ENCODE results near the gene DXO. TPM values are rescaled to one million over a fixed set of nuclear protein-coding genes. Genes with fewer than 3 reads are reported as not detected.
"Not testable (repeated sequence)": the region's sequence is repeated elsewhere in the genome, so short reads cannot be mapped to it uniquely, and the experiment has no call there.

Gene DXO
- total and polyA plus RNA-seq, 4 donors = 5.1 to 41.7 (median 20.4) TPM

DNA sequence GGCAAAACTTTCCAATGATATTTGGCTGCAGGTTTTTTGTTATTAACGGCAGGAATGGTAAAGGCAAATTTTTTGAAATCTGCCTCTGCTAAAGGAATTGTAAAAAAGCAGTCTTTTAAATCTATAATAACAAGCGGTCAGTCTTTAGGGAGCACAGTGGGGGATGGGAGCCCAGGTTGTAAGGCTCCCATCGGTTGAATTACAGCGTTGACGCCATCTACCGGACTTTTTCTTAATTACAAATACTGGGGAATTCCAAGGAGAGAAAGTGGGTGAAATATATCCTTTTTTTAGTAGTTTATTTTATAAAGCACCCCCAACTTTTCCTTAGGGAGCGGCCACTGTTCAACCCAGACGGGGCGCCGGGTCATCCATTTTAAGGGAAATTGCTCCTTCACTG, 17.4 kb upstream of the DXO start:
- no CpG with 5 or more reads among the region's 10 CpGs for WGBS, 2 donors
- H3K27ac ChIP-seq (ENCODE audit: low read depth in 1 of 2, low read length in 2 of 2); ATAC-seq (ENCODE audit: low FRiP score); H3K4me3 ChIP-seq (ENCODE audit: low read length in 2 of 2); H3K27me3 ChIP-seq (ENCODE audit: control insufficient read depth in 1 of 2, insufficient read depth in 2 of 2, low read length in 1 of 2); intact Hi-C loops (cut with DNase I); DNase-seq; H3K36me3 ChIP-seq (ENCODE audit: control insufficient read depth in 1 of 2, insufficient read depth in 2 of 2, low read length in 1 of 2); H3K9me3 ChIP-seq (ENCODE audit: control insufficient read depth, low read length); H3K4me1 ChIP-seq (ENCODE audit: control insufficient read depth in 1 of 2, insufficient read depth in 2 of 2, low read length in 2 of 2): not testable (repeated sequence)

DNA sequence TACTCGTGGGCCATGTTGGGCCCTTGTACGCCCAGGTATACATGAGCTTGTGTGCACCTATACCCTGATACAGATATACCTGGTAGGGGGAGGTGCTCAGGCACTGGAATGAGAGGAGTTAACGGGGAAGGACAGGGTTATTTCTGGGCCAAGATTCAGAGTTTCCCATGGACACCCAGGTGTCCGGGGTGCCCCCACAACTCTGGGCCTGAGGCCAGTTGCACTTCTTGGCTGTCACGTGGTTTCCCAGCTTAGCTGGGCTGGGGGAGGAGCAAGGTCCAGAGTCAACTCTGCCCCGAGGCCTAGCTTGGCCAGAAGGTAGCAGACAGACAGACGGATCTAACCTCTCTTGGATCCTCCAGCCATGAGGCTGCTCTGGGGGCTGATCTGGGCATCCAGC, 9.8 kb upstream of the DXO start, which contains the start of gene C4A:
Gene C4A (plus strand): TSS at position 314 of the 400 bp plus-strand sequence. CDS start 51 bp downstream, at position 365.
- intact Hi-C loops (cut with DNase I); H3K4me3 ChIP-seq (ENCODE audit: low read length in 2 of 2); H3K36me3 ChIP-seq (ENCODE audit: control insufficient read depth in 1 of 2, insufficient read depth in 2 of 2, low read length in 1 of 2); H3K27me3 ChIP-seq (ENCODE audit: control insufficient read depth in 1 of 2, insufficient read depth in 2 of 2, low read length in 1 of 2); DNase-seq; H3K27ac ChIP-seq (ENCODE audit: low read depth in 1 of 2, low read length in 2 of 2); H3K4me1 ChIP-seq (ENCODE audit: control insufficient read depth in 1 of 2, insufficient read depth in 2 of 2, low read length in 2 of 2); H3K9me3 ChIP-seq (ENCODE audit: control insufficient read depth, low read length): not testable (repeated sequence)
- peak; percentile 33 for ATAC-seq (ENCODE audit: low FRiP score)
- WGBS, 2 donors = no CpG with 5 or more reads among the region's 7 CpGs

DNA sequence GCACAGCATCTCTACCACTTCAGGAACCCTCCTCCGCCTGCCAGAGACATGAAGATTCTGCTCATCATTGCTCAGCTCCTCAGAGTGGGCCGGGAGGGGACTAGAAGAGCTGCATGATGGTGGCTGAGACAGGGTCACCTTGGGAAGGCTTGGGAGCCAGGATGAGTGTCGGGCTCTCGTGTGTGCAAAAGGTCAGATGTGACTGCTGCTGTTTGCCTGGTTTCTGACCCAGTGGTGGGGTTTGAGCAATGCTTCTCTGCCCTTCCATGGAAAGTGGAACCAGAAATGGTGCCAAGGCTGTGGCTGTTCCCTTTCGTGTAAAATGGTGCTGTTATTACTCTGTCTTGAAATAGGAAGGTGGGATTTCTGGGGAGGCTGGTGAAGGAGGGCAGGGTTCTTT, 9.1 kb upstream of the DXO start:
- H3K27ac ChIP-seq (ENCODE audit: low read depth in 1 of 2, low read length in 2 of 2); H3K4me1 ChIP-seq (ENCODE audit: control insufficient read depth in 1 of 2, insufficient read depth in 2 of 2, low read length in 2 of 2); DNase-seq; H3K27me3 ChIP-seq (ENCODE audit: control insufficient read depth in 1 of 2, insufficient read depth in 2 of 2, low read length in 1 of 2); intact Hi-C loops (cut with DNase I); H3K9me3 ChIP-seq (ENCODE audit: control insufficient read depth, low read length); ATAC-seq (ENCODE audit: low FRiP score); H3K36me3 ChIP-seq (ENCODE audit: control insufficient read depth in 1 of 2, insufficient read depth in 2 of 2, low read length in 1 of 2); H3K4me3 ChIP-seq (ENCODE audit: low read length in 2 of 2): not testable (repeated sequence)
- WGBS, 2 donors = no CpG with 5 or more reads among the region's 5 CpGs

DNA sequence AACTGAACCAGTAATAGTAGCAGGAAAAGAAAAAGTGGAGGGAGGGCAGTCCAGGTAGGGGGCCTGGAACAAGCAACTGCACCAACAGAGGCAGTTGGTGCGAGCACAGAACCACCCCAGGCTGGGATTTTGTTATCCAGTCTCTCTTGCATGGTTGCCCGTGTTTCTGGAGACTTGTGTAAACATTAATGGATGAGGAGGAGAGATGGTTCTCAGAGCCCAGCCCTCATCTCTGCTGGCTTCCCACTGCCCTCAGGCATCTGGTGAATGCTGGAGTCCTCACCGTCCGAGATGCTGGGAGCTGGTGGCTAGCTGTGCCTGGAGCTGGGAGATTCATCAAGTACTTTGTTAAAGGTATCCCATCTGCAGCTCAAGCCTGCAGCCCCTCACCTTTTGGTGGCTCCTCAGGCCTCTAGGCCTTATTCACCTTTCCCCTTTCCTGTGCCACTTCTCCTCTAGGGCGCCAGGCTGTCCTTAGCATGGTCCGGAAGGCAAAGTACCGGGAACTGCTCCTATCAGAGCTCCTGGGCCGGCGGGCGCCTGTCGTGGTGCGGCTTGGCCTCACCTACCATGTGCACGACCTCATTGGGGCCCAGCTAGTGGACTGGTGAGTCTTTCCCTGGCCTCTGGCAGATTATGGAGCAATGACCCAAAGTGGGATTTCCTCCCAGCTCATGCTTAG, 8.4 kb upstream of the DXO start:
- intact Hi-C loops (cut with DNase I); H3K4me1 ChIP-seq (ENCODE audit: control insufficient read depth in 1 of 2, insufficient read depth in 2 of 2, low read length in 2 of 2); ATAC-seq (ENCODE audit: low FRiP score); H3K9me3 ChIP-seq (ENCODE audit: control insufficient read depth, low read length); H3K4me3 ChIP-seq (ENCODE audit: low read length in 2 of 2); H3K27me3 ChIP-seq (ENCODE audit: control insufficient read depth in 1 of 2, insufficient read depth in 2 of 2, low read length in 1 of 2); H3K27ac ChIP-seq (ENCODE audit: low read depth in 1 of 2, low read length in 2 of 2); H3K36me3 ChIP-seq (ENCODE audit: control insufficient read depth in 1 of 2, insufficient read depth in 2 of 2, low read length in 1 of 2): not testable (repeated sequence)
- WGBS, 2 donors = 88 to 89% methylated on average over 12 to 13 of the region's 13 CpGs
- peak in 1 of 2 donors; percentile 31 for DNase-seq

DNA sequence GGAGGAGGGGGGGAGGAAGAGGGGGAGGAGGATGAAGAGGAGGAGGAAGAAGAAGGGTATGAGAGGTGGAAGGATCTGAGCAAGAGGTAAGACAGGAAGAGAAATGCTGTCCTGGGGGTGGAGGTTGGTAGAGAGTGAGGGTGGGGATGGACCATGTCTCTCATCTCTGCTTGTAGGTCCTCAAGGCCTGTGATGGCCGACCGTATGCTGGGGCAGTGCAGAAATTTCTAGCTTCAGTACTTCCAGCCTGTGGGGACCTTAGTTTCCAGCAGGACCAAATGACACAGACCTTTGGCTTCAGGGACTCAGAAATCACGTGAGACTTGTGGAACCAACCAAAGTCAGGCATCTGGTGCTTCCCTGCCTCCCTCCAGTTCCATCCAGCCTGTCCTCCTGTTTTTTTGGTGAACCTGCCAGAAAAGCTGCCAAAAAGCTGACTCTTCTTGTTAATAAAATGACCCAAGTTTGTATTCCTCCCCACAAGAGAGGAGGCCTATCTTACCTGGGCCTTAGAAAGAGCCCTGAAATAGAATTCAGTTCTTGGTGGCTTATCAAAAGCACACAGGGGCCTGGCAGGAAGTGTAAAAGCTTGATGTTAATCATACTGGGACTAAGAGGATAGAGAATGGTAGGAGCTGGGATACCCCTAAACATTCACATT, 7.4 kb upstream of the DXO start:
- Histone ChIP-seq H3K4me3 (ENCODE audit: low read length in 2 of 2) (no peak overlapping the region), H3K4me1 (ENCODE audit: control insufficient read depth in 1 of 2, insufficient read depth in 2 of 2, low read length in 2 of 2) (no peaks in the 10 kb centered on the region), H3K27ac (ENCODE audit: low read depth in 1 of 2, low read length in 2 of 2) (peak overlapping the region in 1 of 2 donors; percentile 11), H3K9me3 (ENCODE audit: control insufficient read depth, low read length) (no peaks in the 10 kb centered on the region), H3K27me3 (ENCODE audit: control insufficient read depth in 1 of 2, insufficient read depth in 2 of 2, low read length in 1 of 2) (no peaks in the 10 kb centered on the region), H3K36me3 (ENCODE audit: control insufficient read depth in 1 of 2, insufficient read depth in 2 of 2, low read length in 1 of 2) (peaks cover 0 to 5% of the 10 kb centered on the region in 2 donors)
- WGBS, 2 donors = 85 to 92% methylated on average over 3 of the region's 3 CpGs
- DNase-seq (peak; percentile 5 to 38), ATAC-seq (ENCODE audit: low FRiP score) (no peak)
- intact Hi-C loops (cut with DNase I) = loop anchor here in 1 of 2 donors (10.0 kb wide), 1 partner anchor 195 kb away; the partner anchor contains the start of genes AGPAT1 and RNF5

DNA sequence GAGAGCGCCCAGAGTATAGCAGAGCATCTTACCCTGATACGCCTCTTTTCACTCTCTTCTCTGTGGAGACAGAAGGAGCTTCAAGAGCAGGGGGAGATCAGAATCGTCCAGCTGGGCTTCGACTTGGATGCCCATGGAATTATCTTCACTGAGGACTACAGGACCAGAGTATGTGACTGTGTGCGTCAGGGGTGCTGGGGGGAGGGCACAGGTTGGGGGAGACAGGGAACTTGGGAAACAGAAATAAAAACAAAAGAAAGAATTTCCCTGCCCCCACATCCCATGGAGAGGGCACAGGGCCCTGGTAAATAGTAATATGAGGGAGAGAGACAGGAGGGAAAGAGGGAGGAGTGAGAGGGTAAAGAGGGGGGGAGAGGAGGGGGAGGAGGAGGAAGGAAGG, 6.9 kb upstream of the DXO start:
- intact Hi-C loops (cut with DNase I) = loop anchor here in 1 of 2 donors (10.0 kb wide), 1 partner anchor 196 kb away; the partner anchor contains the start of genes AGPAT1 and RNF5
- Histone ChIP-seq H3K9me3 (ENCODE audit: control insufficient read depth, low read length) (no peaks in the 10 kb centered on the region), H3K36me3 (ENCODE audit: control insufficient read depth in 1 of 2, insufficient read depth in 2 of 2, low read length in 1 of 2) (peaks cover 0 to 5% of the 10 kb centered on the region in 2 donors), H3K27me3 (ENCODE audit: control insufficient read depth in 1 of 2, insufficient read depth in 2 of 2, low read length in 1 of 2) (no peaks in the 10 kb centered on the region), H3K27ac (ENCODE audit: low read depth in 1 of 2, low read length in 2 of 2) (no peak overlapping the region), H3K4me3 (ENCODE audit: low read length in 2 of 2) (no peak overlapping the region), H3K4me1 (ENCODE audit: control insufficient read depth in 1 of 2, insufficient read depth in 2 of 2, low read length in 2 of 2) (no peaks in the 10 kb centered on the region)
- peak; percentile 9 to 24 for DNase-seq
- WGBS, 2 donors = 80 to 90% methylated on average over 5 of the region's 5 CpGs
- no peak for ATAC-seq (ENCODE audit: low FRiP score)

DNA sequence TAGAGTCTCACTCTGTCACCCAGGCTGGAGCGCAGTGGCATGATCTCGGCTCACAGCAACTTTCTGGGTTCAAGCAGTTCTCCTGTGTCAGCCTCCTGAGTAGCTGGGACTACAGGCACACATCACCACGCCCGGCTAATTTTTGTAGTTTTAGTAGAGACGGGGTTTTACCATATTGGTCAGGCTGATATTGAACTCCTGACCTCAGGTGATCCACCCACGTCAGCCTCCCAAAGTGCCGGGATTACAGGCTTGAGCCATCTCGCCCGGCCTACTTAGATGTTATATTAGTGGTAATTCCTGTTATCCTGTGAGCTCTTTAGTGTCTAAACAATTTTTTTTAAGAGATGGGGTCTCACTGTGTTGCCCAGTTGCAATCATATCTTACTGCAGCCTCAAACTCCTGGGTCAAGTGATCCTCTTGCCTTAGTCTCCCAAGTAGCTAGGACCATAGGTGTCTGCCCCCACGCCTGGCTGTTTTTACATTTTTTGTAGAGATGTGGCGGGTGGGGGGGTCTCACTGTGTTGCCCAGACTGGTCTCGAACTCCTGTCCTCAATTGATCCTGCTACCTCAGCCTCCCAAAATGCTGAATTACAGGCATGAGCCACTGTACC, 6.0 kb upstream of the DXO start:
- Histone ChIP-seq H3K27me3 (ENCODE audit: control insufficient read depth in 1 of 2, insufficient read depth in 2 of 2, low read length in 1 of 2) (no peaks in the 10 kb centered on the region), H3K27ac (ENCODE audit: low read depth in 1 of 2, low read length in 2 of 2) (no peak overlapping the region), H3K4me1 (ENCODE audit: control insufficient read depth in 1 of 2, insufficient read depth in 2 of 2, low read length in 2 of 2) (no peaks in the 10 kb centered on the region), H3K36me3 (ENCODE audit: control insufficient read depth in 1 of 2, insufficient read depth in 2 of 2, low read length in 1 of 2) (peaks cover 0 to 5% of the 10 kb centered on the region in 2 donors), H3K4me3 (ENCODE audit: low read length in 2 of 2) (no peak overlapping the region), H3K9me3 (ENCODE audit: control insufficient read depth, low read length) (no peaks in the 10 kb centered on the region)
- intact Hi-C loops (cut with DNase I) = loop anchor here in 1 of 2 donors (10.0 kb wide), 1 partner anchor 197 kb away; the partner anchor contains the start of genes AGPAT1 and RNF5
- ATAC-seq (ENCODE audit: low FRiP score) (no peak), DNase-seq (peak; percentile 15 to 27)
- WGBS, 2 donors = 94 to 95% methylated on average over 12 of the region's 12 CpGs

DNA sequence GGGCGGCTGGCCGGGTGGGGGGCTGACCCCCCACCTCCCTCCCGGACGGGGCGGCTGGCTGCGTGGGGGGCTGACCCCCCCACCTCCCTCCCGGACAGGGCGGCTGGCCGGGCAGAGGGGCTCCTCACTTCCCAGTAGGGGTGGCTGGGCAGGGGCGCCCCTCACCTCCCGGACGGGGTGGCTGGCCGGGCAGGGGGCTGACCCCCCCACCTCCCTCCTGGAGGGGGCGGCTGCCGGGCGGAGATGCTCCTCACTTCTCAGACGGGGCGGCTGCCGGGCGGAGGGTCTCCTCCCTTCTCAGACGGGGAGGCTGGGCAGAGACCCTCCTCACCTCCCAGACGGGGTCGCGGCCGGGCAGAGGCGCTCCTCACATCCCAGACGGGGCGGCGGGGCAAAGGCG, 4.1 kb upstream of the DXO start:
- not testable (repeated sequence) for H3K4me1 ChIP-seq (ENCODE audit: control insufficient read depth in 1 of 2, insufficient read depth in 2 of 2, low read length in 2 of 2); H3K36me3 ChIP-seq (ENCODE audit: control insufficient read depth in 1 of 2, insufficient read depth in 2 of 2, low read length in 1 of 2); H3K27ac ChIP-seq (ENCODE audit: low read depth in 1 of 2, low read length in 2 of 2); H3K9me3 ChIP-seq (ENCODE audit: control insufficient read depth, low read length); H3K4me3 ChIP-seq (ENCODE audit: low read length in 2 of 2); ATAC-seq (ENCODE audit: low FRiP score); H3K27me3 ChIP-seq (ENCODE audit: control insufficient read depth in 1 of 2, insufficient read depth in 2 of 2, low read length in 1 of 2)
- intact Hi-C loops (cut with DNase I) = loop anchor here in 1 of 2 donors (10.0 kb wide), 1 partner anchor 199 kb away; the partner anchor contains the start of genes AGPAT1 and RNF5
- DNase-seq = peak; percentile 44 to 49
- WGBS, 2 donors = 95 to 96% methylated on average over 14 to 30 of the region's 30 CpGs

All from aorta (tissue), 5 donors.